Esophagus muscularis mucosa (tissue), 4 donors: Measurements from ENCODE around the gene MAN1A1.

Source experiments
- EP300 ChIP-seq: sonication (generic); formaldehyde crosslinking; IDR thresholded peaks from one replicate; pipeline ENCODE4 v1.6.1; 2017; ENCODE audit warnings: antibody characterized with exemption
- POLR2A ChIP-seq: fragments of 450-650 bp; IDR thresholded peaks from one replicate; pipeline ENCODE4 v1.6.1; 2017; ENCODE audit warnings: antibody characterized with exemption, moderate library complexity, mild to moderate bottlenecking, low read depth
- POLR2AphosphoS5 ChIP-seq, 2 donors: sonication (generic); formaldehyde crosslinking; IDR thresholded peaks; one replicate each; pipeline ENCODE4 v1.6.1; 2017; ENCODE audit warnings: antibody characterized with exemption in 2 of 2
- TF ChIP-seq, protein P1 (sequence below), 3 experiments: fragments of 200-600 bp in 2 of 3; fragments of 450-650 bp in 1 of 3; sonication (generic) in 2 of 3; IDR thresholded peaks; one replicate each; pipeline ENCODE4 v1.5.1; 2017 to 2019; ENCODE audit warnings: antibody characterized with exemption in 3 of 3, mild to moderate bottlenecking in 2 of 3, moderate library complexity in 1 of 3

DNA sequence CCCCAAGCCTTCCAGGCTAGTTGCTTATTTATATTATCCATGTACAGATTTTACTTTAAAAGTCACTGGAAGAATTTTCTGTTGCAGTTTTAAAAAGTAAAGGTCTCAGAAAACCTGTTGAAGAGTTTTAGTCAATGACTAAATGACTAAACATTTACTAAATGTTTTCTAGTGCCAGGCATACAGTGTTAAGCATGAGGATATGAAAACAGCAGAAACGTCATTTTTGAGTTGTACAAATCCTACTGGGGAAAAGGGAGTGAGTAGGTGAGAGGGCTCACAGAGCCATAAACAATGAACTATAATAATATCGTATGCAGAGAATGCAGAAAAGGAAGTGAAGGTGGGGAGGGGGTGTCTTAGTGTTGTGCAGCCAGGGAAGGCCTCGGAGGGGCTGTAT is 66.3 kb downstream of the MAN1A1 start:
- TF ChIP-seq, protein P1, sequence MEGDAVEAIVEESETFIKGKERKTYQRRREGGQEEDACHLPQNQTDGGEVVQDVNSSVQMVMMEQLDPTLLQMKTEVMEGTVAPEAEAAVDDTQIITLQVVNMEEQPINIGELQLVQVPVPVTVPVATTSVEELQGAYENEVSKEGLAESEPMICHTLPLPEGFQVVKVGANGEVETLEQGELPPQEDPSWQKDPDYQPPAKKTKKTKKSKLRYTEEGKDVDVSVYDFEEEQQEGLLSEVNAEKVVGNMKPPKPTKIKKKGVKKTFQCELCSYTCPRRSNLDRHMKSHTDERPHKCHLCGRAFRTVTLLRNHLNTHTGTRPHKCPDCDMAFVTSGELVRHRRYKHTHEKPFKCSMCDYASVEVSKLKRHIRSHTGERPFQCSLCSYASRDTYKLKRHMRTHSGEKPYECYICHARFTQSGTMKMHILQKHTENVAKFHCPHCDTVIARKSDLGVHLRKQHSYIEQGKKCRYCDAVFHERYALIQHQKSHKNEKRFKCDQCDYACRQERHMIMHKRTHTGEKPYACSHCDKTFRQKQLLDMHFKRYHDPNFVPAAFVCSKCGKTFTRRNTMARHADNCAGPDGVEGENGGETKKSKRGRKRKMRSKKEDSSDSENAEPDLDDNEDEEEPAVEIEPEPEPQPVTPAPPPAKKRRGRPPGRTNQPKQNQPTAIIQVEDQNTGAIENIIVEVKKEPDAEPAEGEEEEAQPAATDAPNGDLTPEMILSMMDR (IDR thresholded peaks at IDR 0.05) = no peak
- TF ChIP-seq POLR2A (no peak), POLR2AphosphoS5 (IDR thresholded peaks at IDR 0.05) (no peak), EP300 (no peak)
